Amniotic epithelial cell (primary cell): Measurements from ENCODE around the gene INPP4B.

Source experiments
- DNase-seq: peaks from one replicate; pipeline ENCODE4 v3.0.0-alpha.2; 2010; ENCODE audit warnings: low read depth

Gene INPP4B

GRCh38 chr4:142725886-142726285, 120.2 kb downstream of the INPP4B start:
- no peak for DNase-seq

GRCh38 chr4:142721187-142721586, 124.9 kb downstream of the INPP4B start:
- DNase-seq: no peak

DNA sequence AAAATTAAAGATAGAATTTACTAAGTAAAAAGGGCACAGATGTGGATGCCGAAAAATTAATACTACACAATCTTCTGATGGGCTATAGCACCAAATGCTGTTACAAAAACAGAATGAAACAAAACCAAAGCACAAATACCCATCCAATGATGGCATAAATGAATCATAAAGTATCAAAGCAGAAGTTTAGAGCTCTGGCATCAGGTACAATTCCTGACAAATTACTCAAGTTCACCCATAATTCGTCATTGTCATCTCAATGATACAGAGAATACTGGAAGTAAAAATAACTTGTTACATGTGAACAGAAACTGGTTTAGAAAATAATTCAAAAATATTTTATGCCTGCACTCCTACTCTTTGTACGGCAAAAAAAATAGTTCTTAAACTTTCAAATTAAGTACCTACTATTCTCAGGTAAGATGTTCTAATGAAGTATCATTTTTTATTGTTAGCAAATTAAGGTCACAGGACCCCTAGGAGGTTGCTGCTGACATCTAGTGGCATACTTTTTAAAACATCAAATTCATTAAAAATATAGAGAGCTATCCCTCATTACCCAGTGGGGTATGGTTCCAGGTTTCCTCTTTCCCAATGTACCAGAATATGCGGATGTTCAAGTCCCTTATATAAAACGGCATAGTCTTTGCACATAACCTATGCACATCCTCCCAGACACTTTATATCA, 126.1 kb downstream of the INPP4B start:
- DNase-seq: peak; percentile 21

DNA sequence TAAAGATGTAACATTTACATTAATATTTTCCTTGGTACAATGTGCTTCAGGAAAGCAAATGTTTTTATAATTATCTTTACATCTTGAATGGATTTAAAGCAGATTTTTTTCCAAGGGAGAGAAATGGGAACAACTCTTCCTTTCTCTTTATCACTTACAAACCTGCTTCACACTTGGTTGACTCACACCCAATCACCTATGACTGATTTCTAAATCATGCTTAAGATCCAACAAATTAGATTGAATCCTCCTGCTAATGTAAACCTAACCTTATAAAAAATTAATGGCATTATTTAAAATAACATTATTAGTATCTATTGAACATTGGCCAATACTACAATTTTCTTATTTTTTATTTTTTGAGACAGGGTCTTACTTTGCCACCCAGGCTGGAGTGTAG, 127.1 kb downstream of the INPP4B start:
- no peak for DNase-seq

DNA sequence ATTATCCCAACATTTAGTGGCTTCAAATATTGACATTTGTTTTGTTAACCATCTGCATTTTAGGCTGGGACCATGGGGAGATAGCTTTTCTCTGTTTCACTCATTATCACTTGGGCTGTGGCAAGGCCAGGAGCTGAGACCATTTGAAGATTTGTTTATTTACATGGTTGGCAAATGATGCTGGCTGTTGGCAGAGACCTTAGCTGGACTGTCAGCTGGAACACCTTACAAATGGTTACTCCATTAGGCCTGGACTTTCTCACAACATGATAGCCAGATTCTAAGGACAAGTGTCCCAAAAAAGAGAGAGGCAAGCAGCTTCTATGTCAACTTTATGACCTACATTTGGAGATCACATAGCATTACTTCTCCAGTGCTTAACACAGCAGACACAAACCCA, 130.4 kb downstream of the INPP4B start:
- DNase-seq: no peak

- no peak for DNase-seq
These were observed 132.6 kb downstream of the INPP4B start for GRCh38 chr4:142713282-142714030.

- DNase-seq: no peak
These were observed 137.9 kb downstream of the INPP4B start for GRCh38 chr4:142708231-142708630.

- DNase-seq: no peak
These were observed 138.7 kb downstream of the INPP4B start for GRCh38 chr4:142707401-142707800.

DNA sequence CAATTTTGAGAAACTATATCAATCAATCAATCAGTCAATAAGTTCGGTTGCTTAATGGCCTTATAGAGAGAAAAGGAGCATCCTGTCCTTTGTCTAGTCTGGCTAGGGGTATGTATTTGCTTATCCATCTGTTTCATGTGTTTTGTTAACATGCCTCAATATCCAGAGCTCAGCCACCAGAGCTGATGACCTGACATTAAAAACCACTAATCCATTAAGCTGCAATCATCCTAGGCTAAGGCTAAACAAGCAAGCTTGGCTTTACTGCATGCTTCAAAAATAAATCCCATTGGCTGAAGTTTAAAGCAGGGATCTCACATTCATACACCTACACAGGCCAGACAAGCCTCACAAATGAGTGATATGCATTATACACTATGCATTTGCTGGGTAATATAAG, 139.7 kb downstream of the INPP4B start:
- DNase-seq: no peak

DNA sequence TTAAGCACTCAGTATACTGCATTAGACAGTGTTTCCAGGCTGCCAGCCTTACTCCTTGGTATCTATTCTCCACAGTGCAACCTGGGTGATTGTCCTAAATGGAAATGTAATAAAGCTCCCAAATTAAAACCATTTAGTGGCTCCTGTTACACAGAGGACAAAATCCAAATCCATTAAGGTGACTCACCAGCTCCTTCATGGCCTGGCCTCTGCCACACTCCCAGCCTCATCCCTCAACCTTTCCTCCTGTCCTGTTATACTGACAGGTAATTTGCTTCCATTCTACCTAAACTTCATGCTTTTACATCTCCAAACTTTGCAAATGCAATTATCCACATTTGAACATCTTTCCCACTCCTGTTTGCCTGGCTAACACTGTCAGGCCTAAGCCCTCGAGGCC, 140.3 kb downstream of the INPP4B start:
- DNase-seq: no peak

GRCh38 chr4:142703694-142704309, 142.3 kb downstream of the INPP4B start:
- peak; percentile 35 for DNase-seq

DNA sequence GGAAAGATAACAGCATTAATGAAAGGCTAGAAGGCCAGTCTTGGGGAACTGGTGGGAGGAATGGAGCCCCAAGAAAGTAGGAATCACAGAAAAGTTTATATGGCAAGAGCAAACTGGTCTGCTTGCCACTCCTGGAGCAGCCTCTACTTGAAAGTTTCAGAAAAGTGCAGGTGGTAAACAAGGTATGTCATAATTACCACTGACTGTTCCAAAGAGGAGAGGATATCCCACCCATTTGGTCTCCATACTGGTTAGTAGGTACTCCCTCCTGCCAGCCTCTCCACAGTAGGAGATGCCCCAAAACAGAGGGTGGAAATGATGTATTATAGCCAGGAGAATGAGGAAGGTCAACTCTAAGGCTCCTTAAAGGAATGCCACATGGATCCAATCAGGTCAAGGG, 145.1 kb downstream of the INPP4B start:
- no peak for DNase-seq

DNA sequence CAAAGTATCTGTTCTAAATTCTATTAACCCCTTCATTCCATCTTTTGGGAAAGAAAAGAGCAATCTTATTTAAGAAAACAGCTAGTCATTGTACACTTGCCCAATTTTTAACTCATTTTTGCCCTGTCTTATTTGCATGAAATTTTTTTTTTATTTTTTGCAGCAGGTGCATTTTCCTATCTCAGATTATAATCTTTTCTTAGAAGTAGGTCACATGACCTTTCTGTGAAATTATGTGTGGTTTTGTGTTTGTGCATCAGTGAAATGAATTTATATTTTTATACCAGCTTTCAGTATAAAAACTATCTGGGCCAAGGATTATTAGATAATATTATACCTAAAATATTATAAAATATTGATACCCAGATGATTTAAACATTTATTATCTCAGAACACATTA, 145.6 kb downstream of the INPP4B start:
- no peak for DNase-seq

DNA sequence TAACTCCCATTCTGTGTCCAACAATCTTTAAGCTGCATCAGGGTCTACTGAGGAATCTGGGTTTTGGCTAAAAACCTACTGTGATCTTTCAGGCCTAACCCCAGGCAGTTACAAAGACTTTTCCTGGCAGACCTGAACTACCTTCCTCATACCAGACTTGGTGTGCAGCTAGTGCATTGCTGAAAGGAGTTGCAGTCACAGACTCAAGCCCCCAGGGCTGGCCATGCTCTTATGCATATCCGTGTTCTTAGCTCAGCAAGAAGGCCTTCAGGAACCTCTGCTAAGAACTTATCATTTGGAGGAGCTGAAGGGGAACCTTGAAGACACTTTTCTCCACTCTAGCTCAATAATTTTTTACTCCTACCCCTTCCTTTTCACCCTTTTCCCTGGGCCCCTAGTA, 147.5 kb downstream of the INPP4B start:
- no peak for DNase-seq

DNA sequence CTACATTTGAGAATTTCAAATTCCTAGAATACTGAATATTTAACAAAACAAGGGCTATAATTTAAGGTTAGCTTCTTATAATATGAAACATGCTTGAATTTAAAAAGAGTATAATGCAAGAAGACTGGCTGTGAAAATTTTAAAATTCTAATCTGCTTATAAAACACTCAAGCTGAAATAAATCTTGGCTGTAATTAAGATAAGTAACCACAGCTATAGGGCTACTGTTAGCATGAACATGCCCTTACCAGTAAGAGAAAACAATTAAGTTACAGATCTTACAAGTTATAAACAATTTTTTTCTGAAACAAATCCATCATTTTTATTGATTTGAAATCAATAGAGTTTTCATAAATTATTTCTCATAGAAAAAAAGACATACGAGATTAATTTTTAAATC, 148.2 kb downstream of the INPP4B start:
- no peak for DNase-seq

DNA sequence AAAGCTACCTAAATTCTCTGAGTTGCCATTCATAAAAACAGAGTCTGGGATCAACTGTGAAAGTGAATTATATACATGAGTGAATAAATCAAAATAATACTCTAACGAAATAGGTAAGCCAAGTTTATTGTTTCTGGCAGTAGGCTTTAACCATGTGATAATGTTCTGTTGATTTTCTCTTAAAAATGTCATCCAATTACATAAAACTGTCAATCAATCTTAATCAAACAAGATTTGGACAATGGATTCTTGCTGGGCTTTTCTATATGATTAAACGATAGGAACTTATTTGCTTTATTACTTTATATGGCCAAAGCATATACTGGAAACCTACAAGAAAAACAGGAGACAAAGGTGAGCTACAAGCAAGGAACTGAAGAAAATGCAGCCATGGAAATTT, 148.8 kb downstream of the INPP4B start:
- no peak for DNase-seq

GRCh38 chr4:142696334-142697122, 149.6 kb downstream of the INPP4B start:
- no peak for DNase-seq

GRCh38 chr4:142690406-142691163, 155.5 kb downstream of the INPP4B start:
- DNase-seq: no peak

DNA sequence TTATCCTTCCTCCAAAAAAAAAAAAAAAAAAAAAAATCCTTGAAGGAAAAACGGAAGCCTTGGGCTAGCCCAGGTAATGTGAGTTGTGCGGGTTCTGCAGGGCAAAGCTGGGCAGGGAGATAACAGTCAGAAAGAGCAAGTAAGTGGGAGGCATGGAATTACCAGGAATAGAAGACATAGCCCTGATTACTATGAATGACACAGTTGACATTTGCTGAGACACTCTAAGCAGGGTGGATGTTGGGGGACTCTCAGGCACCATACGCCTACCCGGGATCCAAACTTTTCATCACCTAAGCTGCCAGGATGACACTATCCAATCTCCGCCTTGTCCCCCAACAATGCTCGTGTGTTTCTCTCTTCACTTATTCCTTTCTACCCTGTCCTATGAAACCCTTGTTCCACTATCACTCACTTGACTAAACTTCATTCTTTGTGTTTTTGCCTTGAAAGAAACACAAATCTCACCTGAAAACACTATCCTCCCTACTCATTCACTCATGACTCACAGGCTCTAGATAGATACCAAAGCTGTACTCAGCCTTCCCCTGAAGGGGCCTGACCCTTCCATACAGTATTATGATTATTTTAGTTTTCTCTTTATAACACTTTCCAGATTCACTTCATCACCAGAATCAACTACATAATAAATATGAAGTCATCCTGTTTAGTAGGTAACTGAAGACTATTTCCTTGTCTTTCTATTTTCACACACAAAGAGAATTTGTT, 158.4 kb downstream of the INPP4B start:
- DNase-seq: no peak

GRCh38 chr4:142686081-142686480, 160.0 kb downstream of the INPP4B start:
- DNase-seq: no peak

- no peak for DNase-seq
These were observed 162.1 kb downstream of the INPP4B start for GRCh38 chr4:142683997-142684396.
